IMR-90 (cell line): ENCODE data around the gene ENAH. TPM values are rescaled to one million over a fixed set of nuclear protein-coding genes. Genes with fewer than 3 reads are reported as not detected.

Experiments used
- ATAC-seq: fragments of 200-7000 bp; cut with Tn5 transposase; 2 replicates; pipeline ENCODE4 v1.9.1; 2020; ENCODE audit warnings: low read depth, mild to moderate bottlenecking, moderate library complexity
- BruUV-seq: library from RNA; stranded (reverse); fragments of 400-500 nt; replicated peaks from 2 replicates; lab custom pipeline; 2021; lab: Mats Ljungman, UMichigan
- CTCF ChIA-PET: fragments of 300-600 bp; formaldehyde crosslinking; extraction: SDS; loops from one replicate; lab custom pipeline; 2021; ENCODE audit warnings: antibody characterized with exemption; lab: Yijun Ruan, JAX
- POLR2A ChIA-PET: fragments of 300-600 bp; sonication (Branson Sonifier 250); formaldehyde crosslinking; loops from one replicate; lab custom pipeline; 2022; ENCODE audit warnings: antibody characterized with exemption; ENCODE audit not compliant: unreplicated experiment; lab: Charles Lee
- DNase-seq: peaks from one replicate; pipeline ENCODE4 v3.0.0; 2013
- H2AFZ ChIP-seq: replicated peaks from 2 replicates; pipeline ENCODE3; 2013; ENCODE audit warnings: low read length, mild to moderate bottlenecking; ENCODE audit not compliant: poor library complexity
- H2AK5ac ChIP-seq: 2 replicates; pipeline ENCODE4 v1.6.1; 2013; ENCODE audit warnings: low read depth, low read length, inconsistent platforms
- H2AK9ac ChIP-seq: replicated peaks from 2 replicates; pipeline ENCODE3; 2013; ENCODE audit warnings: mild to moderate bottlenecking, low read depth, low read length, moderate library complexity; ENCODE audit not compliant: poor library complexity
- H2BK120ac ChIP-seq: 2 replicates; pipeline ENCODE4 v1.6.1; 2013; ENCODE audit warnings: low read depth, low read length, inconsistent platforms
- H2BK15ac ChIP-seq: 3 replicates; pipeline ENCODE4 v1.6.1; 2013; ENCODE audit warnings: low read depth, low read length, inconsistent platforms
- H2BK20ac ChIP-seq: 2 replicates; pipeline ENCODE4 v1.6.1; 2013; ENCODE audit warnings: low read depth, mild to moderate bottlenecking, inconsistent platforms, low read length, moderate library complexity
- H2BK5ac ChIP-seq: 2 replicates; pipeline ENCODE4 v1.6.1; 2013; ENCODE audit warnings: mild to moderate bottlenecking, low read depth, low read length, inconsistent platforms; ENCODE audit not compliant: poor library complexity, severe bottlenecking
- H3K14ac ChIP-seq: replicated peaks from 2 replicates; pipeline ENCODE4 v1.6.1; 2013; ENCODE audit warnings: low read depth, low read length, inconsistent platforms
- H3K18ac ChIP-seq: 2 replicates; pipeline ENCODE4 v1.6.1; 2013; ENCODE audit warnings: low read depth, low read length, control low read depth
- H3K23ac ChIP-seq: 2 replicates; pipeline ENCODE4 v1.6.1; 2013; ENCODE audit warnings: low read depth, low read length, inconsistent platforms
- H3K27ac ChIP-seq: 2 replicates; pipeline ENCODE4 v1.5.1; 2013; ENCODE audit warnings: mild to moderate bottlenecking, control low read depth, low read length; ENCODE audit not compliant: insufficient read depth
- H3K27me3 ChIP-seq: 2 replicates; pipeline ENCODE4 v1.6.1; 2013; ENCODE audit warnings: low read length; ENCODE audit not compliant: control insufficient read depth, insufficient read depth
- H3K36me3 ChIP-seq: 2 replicates; pipeline ENCODE4 v1.6.1; 2013; ENCODE audit warnings: low read length, mixed read lengths; ENCODE audit not compliant: control insufficient read depth, insufficient read depth
- H3K4ac ChIP-seq: 2 replicates; pipeline ENCODE4 v1.6.1; 2013; ENCODE audit warnings: low read depth, low read length, inconsistent platforms
- H3K4me1 ChIP-seq: 2 replicates; pipeline ENCODE4 v1.6.1; 2013; ENCODE audit warnings: low read length, mixed read lengths; ENCODE audit not compliant: control insufficient read depth, insufficient read depth
- H3K4me2 ChIP-seq: 2 replicates; pipeline ENCODE4 v1.6.1; 2013; ENCODE audit warnings: low read depth, mild to moderate bottlenecking, control low read depth, low read length, moderate library complexity
- H3K4me3 ChIP-seq: 2 replicates; pipeline ENCODE4 v1.5.1; 2013; ENCODE audit warnings: low read depth, mild to moderate bottlenecking, control low read depth, low read length, moderate library complexity; ENCODE audit not compliant: insufficient read depth
- H3K56ac ChIP-seq: 2 replicates; pipeline ENCODE4 v1.6.1; 2013; ENCODE audit warnings: low read length, inconsistent platforms; ENCODE audit not compliant: insufficient read depth; ENCODE audit errors: extremely low read depth
- H3K79me1 ChIP-seq, 2 experiments: 2 replicates each; pipeline ENCODE4 v1.6.1; 2013; ENCODE audit warnings: low read length in 2 of 2, inconsistent platforms in 1 of 2, low read depth in 1 of 2
- H3K9ac ChIP-seq: 2 replicates; pipeline ENCODE4 v1.6.1; 2013; ENCODE audit warnings: low read depth, low read length, control low read depth
- H3K9me1 ChIP-seq: 2 replicates; pipeline ENCODE4 v1.6.1; 2013; ENCODE audit warnings: low read length, inconsistent platforms; ENCODE audit not compliant: insufficient read depth
- H3K9me3 ChIP-seq: 2 replicates; pipeline ENCODE4 v1.6.1; 2013; ENCODE audit warnings: low read length; ENCODE audit not compliant: control insufficient read depth, insufficient read depth
- H4K20me1 ChIP-seq: 2 replicates; pipeline ENCODE4 v1.6.1; 2013; ENCODE audit warnings: low read length, inconsistent platforms; ENCODE audit not compliant: insufficient read depth
- H4K5ac ChIP-seq: 2 replicates; pipeline ENCODE4 v1.6.1; 2013; ENCODE audit warnings: mild to moderate bottlenecking, low read depth, low read length, control low read depth
- H4K8ac ChIP-seq, 2 experiments: 2 replicates each; pipeline ENCODE4 v1.6.1; 2013; ENCODE audit warnings: low read depth in 2 of 2, low read length in 2 of 2, control low read depth in 1 of 2, inconsistent platforms in 1 of 2
- H4K91ac ChIP-seq: 2 replicates; pipeline ENCODE4 v1.6.1; 2013; ENCODE audit warnings: low read depth, low read length, inconsistent platforms; ENCODE audit not compliant: insufficient read depth
- BHLHE40 ChIP-seq: fragments of 150-350 bp; IDR thresholded peaks from 2 replicates; pipeline ENCODE4 v1.6.1; 2016; ENCODE audit warnings: mild to moderate bottlenecking, low read depth, low read length
- CTCF ChIP-seq: conservative IDR thresholded peaks from 2 replicates; pipeline ENCODE4 v1.5.1; 2012; ENCODE audit warnings: mild to moderate bottlenecking, low read depth, low read length, improper control_type of control experiment
- ELK1 ChIP-seq: fragments of 150-350 bp; IDR thresholded peaks from 2 replicates; pipeline ENCODE4 v1.6.1; 2016; ENCODE audit warnings: low read depth, mild to moderate bottlenecking, low read length, moderate library complexity, borderline replicate concordance
- FOS ChIP-seq: fragments of 150-350 bp; IDR thresholded peaks from 2 replicates; pipeline ENCODE4 v1.6.1; 2016; ENCODE audit warnings: low read depth, low read length
- MAFK ChIP-seq: IDR thresholded peaks from 2 replicates; pipeline ENCODE4 v1.6.1; 2012; ENCODE audit warnings: low read depth, low read length, improper control_type of control experiment
- MAZ ChIP-seq: IDR thresholded peaks from 2 replicates; pipeline ENCODE4 v1.6.1; 2012; ENCODE audit warnings: low read depth, mild to moderate bottlenecking, low read length, improper control_type of control experiment, moderate library complexity, borderline replicate concordance
- MXI1 ChIP-seq: IDR thresholded peaks from 2 replicates; pipeline ENCODE4 v1.6.1; 2012; ENCODE audit warnings: low read depth, mild to moderate bottlenecking, low read length, moderate library complexity, borderline replicate concordance
- NFE2L2 ChIP-seq: fragments of 150-350 bp; IDR thresholded peaks from 2 replicates; pipeline ENCODE4 v1.6.1; 2016; ENCODE audit warnings: low read depth, mild to moderate bottlenecking, low read length
- POLR2A ChIP-seq: IDR thresholded peaks from 2 replicates; pipeline ENCODE4 v1.6.1; 2012; ENCODE audit warnings: mild to moderate bottlenecking, low read depth, low read length
- RAD21 ChIP-seq: IDR thresholded peaks from 2 replicates; pipeline ENCODE4 v1.6.1; 2012; ENCODE audit warnings: low read length, improper control_type of control experiment
- RCOR1 ChIP-seq: IDR thresholded peaks from 2 replicates; pipeline ENCODE4 v1.6.1; 2012; ENCODE audit warnings: mild to moderate bottlenecking, low read length, improper control_type of control experiment; ENCODE audit not compliant: insufficient replicate concordance
- RFX5 ChIP-seq: IDR thresholded peaks from 2 replicates; pipeline ENCODE4 v1.8.0; 2012; ENCODE audit warnings: low read depth, mild to moderate bottlenecking, low read length, moderate library complexity
- SMC3 ChIP-seq: fragments of 150-350 bp; IDR thresholded peaks from 2 replicates; pipeline ENCODE4 v1.6.1; 2016; ENCODE audit warnings: low read depth, mild to moderate bottlenecking, antibody characterized with exemption, low read length, moderate library complexity
- whole genome bisulfite sequencing, 2 experiments: methylation state at CpG; one replicate each; pipeline versions ENCODE4 v1.1.5 to v1.1.7; 2013; ENCODE audit warnings: missing lambda C conversion rate in 2 of 2; ENCODE audit not compliant: insufficient read length in 1 of 2; ENCODE audit errors: extremely low coverage in 2 of 2; 5-methylcytosine and 5-hydroxymethylcytosine counted together
- dilution Hi-C: fragments of 300-500 bp; cut with HindIII; formaldehyde crosslinking; loops from one replicate; pipeline ENCODE4 v1.14.3; 2018; ENCODE audit warnings: low sequenced_read_pairs; ENCODE audit not compliant: unreplicated experiment
- in situ Hi-C: fragments of 300-500 bp; cut with MboI; formaldehyde crosslinking; loops from 3 replicates; pipeline ENCODE4 v1.14.3; 2019; ENCODE audit warnings: low sequenced_read_pairs, inconsistent platforms, mixed read lengths
- intact Hi-C: fragments of 100-400 bp; cut with micrococcal nuclease; formaldehyde crosslinking; loops from 2 replicates; pipeline ENCODE4 v1.10.0; 2022
- polyA plus RNA-seq, 3 experiments: library from polyadenylated mRNA; depleted of rRNA; stranded (reverse); fragments of >200 nt; gene quantifications; 2 replicates each; pipeline ENCODE4 v1.2.3, GENCODE V29; 2012; ENCODE audit warnings: low replicate concordance in 1 of 3
- total RNA-seq: library from RNA; depleted of rRNA; stranded (reverse); fragments of >200 nt; gene quantifications from 2 replicates; pipeline ENCODE4 v1.2.3, GENCODE V29; 2012

ENAH gene
- total and polyA plus RNA-seq, 2 of the 4 experiments (the other 2 are of a cell fraction): 61.3 to 86.9 TPM

GRCh38 chr1:225607355-225607754 is 45.6 kb downstream of the ENAH start:
- ChIA-PET CTCF (interaction anchor here (0.6 kb wide), 1 partner anchor 596 kb away, joined by 3 read pairs; no protein-coding TSS in a partner anchor), POLR2A (interaction anchor here (0.6 kb wide), 1 partner anchor 48 kb away, joined by 5 read pairs; no protein-coding TSS in a partner anchor)
- Histone ChIP-seq H3K9ac (no peak overlapping the region), H2BK120ac (no peak overlapping the region), H3K18ac (no peak overlapping the region), H2BK15ac (no peak overlapping the region), H2BK20ac (no peak overlapping the region), H3K27ac (no peak overlapping the region), H2AK5ac (no peak overlapping the region), H3K4ac (no peak overlapping the region), H3K23ac (no peak overlapping the region), H4K91ac (no peak overlapping the region), H4K8ac (no peak overlapping the region), H3K56ac (no peak overlapping the region), H4K20me1 (peaks cover 85% of the 10 kb centered on the region), H3K4me2 (no peak overlapping the region), H3K4me3 (no peak overlapping the region), H2AK9ac (no peak overlapping the region), H3K27me3 (no peaks in the 10 kb centered on the region), H3K14ac (no peak overlapping the region), H3K9me1 (peaks cover 9% of the 10 kb centered on the region), H3K79me1 (peaks cover 23 to 62% of the 10 kb centered on the region in 2 experiments), H2AFZ (no peak overlapping the region), H2BK5ac (no peak overlapping the region), H3K36me3 (0 out of 2 replicates have a peak, but pooled peaks cover 1% of the 10 kb centered on the region), H4K5ac (no peak overlapping the region), H3K4me1 (peaks cover 8% of the 10 kb centered on the region), H3K9me3 (no peaks in the 10 kb centered on the region)
- no CpG with 5 or more reads among the region's 3 CpGs for WGBS, 2 experiments
- in situ Hi-C loops: no loop called here
- DNase-seq (no peak), ATAC-seq (no peak)
- TF ChIP-seq POLR2A (no peak), MXI1 (no peak), MAFK (no peak), NFE2L2 (no peak), MAZ (no peak), RCOR1 (no peak), RAD21 (no peak), RFX5 (no peak), ELK1 (no peak), BHLHE40 (no peak), SMC3 (no peak), FOS (no peak), CTCF (no peak)
- no TSS peak for BruUV-seq
- intact Hi-C loops: no loop called here
- dilution Hi-C loops: no loop called here
